ENCODE data around the gene SEC16A. TPM values are rescaled to one million over a fixed set of nuclear protein-coding genes. Genes with fewer than 3 reads are reported as not detected.

The SEC16A gene
- total RNA-seq, 1 experiment from 2014 or later = 85.8 TPM

GRCh38 chr9:136486131-136486530, 3.3 kb upstream of the SEC16A start:
- H3K4me1 Mint-ChIP-seq (ENCODE audit: insufficient read depth, unreplicated experiment) = peaks cover 10% of the 10 kb centered on the region
- intact Hi-C loops (cut with micrococcal nuclease) = loop anchor here (5.0 kb wide), 1 partner anchor 61 kb away; the partner anchor contains the start of gene NOTCH1
- POLR2A ChIA-PET = interaction anchor here (0.6 to 7.7 kb wide), 7 partner anchors 10 to 240 kb away, joined by 3 to 84 read pairs (median 3); partner anchors contain the start of genes ENTR1 and PMPCA
- no peaks in the 10 kb centered on the region for H3K9me3 Mint-ChIP-seq (ENCODE audit: unreplicated experiment)
- no TSS peak for BruUV-seq (replicated peaks)
- no peaks in the 10 kb centered on the region for H3K27me3 Mint-ChIP-seq (ENCODE audit: insufficient read depth, unreplicated experiment)
- H3K27ac Mint-ChIP-seq (ENCODE audit: low read depth, unreplicated experiment) = no peak overlapping the region
- no peak for DNase-seq (ENCODE audit: unreplicated experiment)
- peaks cover 13% of the 10 kb centered on the region for H3K36me3 Mint-ChIP-seq (ENCODE audit: insufficient read depth, unreplicated experiment)
- TF ChIP-seq, protein P1, sequence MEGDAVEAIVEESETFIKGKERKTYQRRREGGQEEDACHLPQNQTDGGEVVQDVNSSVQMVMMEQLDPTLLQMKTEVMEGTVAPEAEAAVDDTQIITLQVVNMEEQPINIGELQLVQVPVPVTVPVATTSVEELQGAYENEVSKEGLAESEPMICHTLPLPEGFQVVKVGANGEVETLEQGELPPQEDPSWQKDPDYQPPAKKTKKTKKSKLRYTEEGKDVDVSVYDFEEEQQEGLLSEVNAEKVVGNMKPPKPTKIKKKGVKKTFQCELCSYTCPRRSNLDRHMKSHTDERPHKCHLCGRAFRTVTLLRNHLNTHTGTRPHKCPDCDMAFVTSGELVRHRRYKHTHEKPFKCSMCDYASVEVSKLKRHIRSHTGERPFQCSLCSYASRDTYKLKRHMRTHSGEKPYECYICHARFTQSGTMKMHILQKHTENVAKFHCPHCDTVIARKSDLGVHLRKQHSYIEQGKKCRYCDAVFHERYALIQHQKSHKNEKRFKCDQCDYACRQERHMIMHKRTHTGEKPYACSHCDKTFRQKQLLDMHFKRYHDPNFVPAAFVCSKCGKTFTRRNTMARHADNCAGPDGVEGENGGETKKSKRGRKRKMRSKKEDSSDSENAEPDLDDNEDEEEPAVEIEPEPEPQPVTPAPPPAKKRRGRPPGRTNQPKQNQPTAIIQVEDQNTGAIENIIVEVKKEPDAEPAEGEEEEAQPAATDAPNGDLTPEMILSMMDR (IDR thresholded peaks at IDR 0.05; ENCODE audit: unreplicated experiment) = no peak
- CTCF ChIA-PET = interaction anchor here (0.6 to 9.1 kb wide), 12 partner anchors 27 to 317 kb away, joined by 3 to 280 read pairs (median 4); no protein-coding TSS in a partner anchor
- no peak overlapping the region for H3K4me3 Mint-ChIP-seq (ENCODE audit: unreplicated experiment)

GRCh38 chr9:136485049-136486045, 2.5 kb upstream of the SEC16A start:
- DNase-seq (ENCODE audit: unreplicated experiment) = peak; percentile 89
- intact Hi-C loops (cut with micrococcal nuclease) = loop anchor here (1.0 to 5.0 kb wide), 2 partner anchors 62 to 159 kb away; partner anchors contain the start of gene NOTCH1
- ChIA-PET POLR2A (interaction anchor here (0.6 to 7.7 kb wide), 13 partner anchors 17 to 242 kb away, joined by 3 to 84 read pairs (median 4); partner anchors contain the start of genes DNLZ, ENTR1 and PMPCA), CTCF (interaction anchor here (0.6 to 9.1 kb wide), 25 partner anchors 11 to 621 kb away, joined by 3 to 280 read pairs (median 4); no protein-coding TSS in a partner anchor)
- Mint-ChIP-seq H3K4me1 (ENCODE audit: insufficient read depth, unreplicated experiment) (peaks cover 10% of the 10 kb centered on the region), H3K9me3 (ENCODE audit: unreplicated experiment) (no peaks in the 10 kb centered on the region), H3K4me3 (ENCODE audit: unreplicated experiment) (peak overlapping the region; percentile 98), H3K27me3 (ENCODE audit: insufficient read depth, unreplicated experiment) (no peaks in the 10 kb centered on the region), H3K27ac (ENCODE audit: low read depth, unreplicated experiment) (no peak overlapping the region), H3K36me3 (ENCODE audit: insufficient read depth, unreplicated experiment) (peaks cover 17% of the 10 kb centered on the region)
- no TSS peak for BruUV-seq (replicated peaks)
- TF ChIP-seq, protein P1 (IDR thresholded peaks at IDR 0.05; ENCODE audit: unreplicated experiment) = peak; percentile 85

GRCh38 chr9:136484153-136485048, 1.6 kb upstream of the SEC16A start:
- peak overlapping the region; percentile 98 for H3K4me3 Mint-ChIP-seq (ENCODE audit: unreplicated experiment)
- CTCF ChIA-PET = interaction anchor here (0.7 to 9.1 kb wide), 23 partner anchors 12 to 620 kb away, joined by 3 to 280 read pairs (median 4); no protein-coding TSS in a partner anchor
- H3K9me3 Mint-ChIP-seq (ENCODE audit: unreplicated experiment) = no peaks in the 10 kb centered on the region
- no peaks in the 10 kb centered on the region for H3K27me3 Mint-ChIP-seq (ENCODE audit: insufficient read depth, unreplicated experiment)
- POLR2A ChIA-PET = interaction anchor here (0.7 to 7.7 kb wide), 17 partner anchors 14 to 704 kb away, joined by 3 to 84 read pairs (median 4); partner anchors contain the start of genes ANAPC2, DNLZ, NOTCH1 and SSNA1
- DNase-seq (ENCODE audit: unreplicated experiment) = peak; percentile 72
- BruUV-seq (replicated peaks) = no TSS peak
- H3K36me3 Mint-ChIP-seq (ENCODE audit: insufficient read depth, unreplicated experiment) = peaks cover 27% of the 10 kb centered on the region
- intact Hi-C loops (cut with micrococcal nuclease) = loop anchor here (1.0 to 5.0 kb wide), 2 partner anchors 63 to 160 kb away; partner anchors contain the start of gene NOTCH1
- TF ChIP-seq, protein P1 (IDR thresholded peaks at IDR 0.05; ENCODE audit: unreplicated experiment) = no peak
- peaks cover 10% of the 10 kb centered on the region for H3K4me1 Mint-ChIP-seq (ENCODE audit: insufficient read depth, unreplicated experiment)
- H3K27ac Mint-ChIP-seq (ENCODE audit: low read depth, unreplicated experiment) = no peak overlapping the region
